ENCODE measurements around the gene FOXF1. TPM values are rescaled to one million over a fixed set of nuclear protein-coding genes. Genes with fewer than 3 reads are reported as not detected.

Gene FOXF1
- total and polyA plus RNA-seq, 9 of the 15 experiments (the other 6 are each of a cell fraction or from before 2014, with no cell fraction given), result 0.04 TPM; not detected in 8

GRCh38 chr16:86554917-86555703, 44.8 kb downstream of the FOXF1 start, which contains the start of gene MTHFSD (continued):
- TF ChIP-seq NRF1 (conservative IDR thresholded peaks at IDR 0.05 in 1 of 2, IDR thresholded peaks at IDR 0.05 in 1 of 2), result peak; percentile 98
- TF ChIP-seq STAT5A (IDR thresholded peaks at IDR 0.05; ENCODE audit: borderline replicate concordance, low read length), result no peak
- TF ChIP-seq NR2C2 (CRISPR knock-in tag; IDR thresholded peaks at IDR 0.05), result no peak
- peak; percentile 34; the same call in 1 of the 2 replicates for TF ChIP-seq NR2C2 (tag; IDR thresholded peaks at IDR 0.05)
- no peak for TF ChIP-seq ELF1 (tag; IDR thresholded peaks at IDR 0.05)
- TF ChIP-seq KLF6 (CRISPR knock-in tag; IDR thresholded peaks at IDR 0.05; ENCODE audit: borderline replicate concordance), result no peak
- peak in 1 of 2 experiments; percentile 51 for TF ChIP-seq E2F6 (IDR thresholded peaks at IDR 0.05; ENCODE audit: borderline replicate concordance in 1 of 2, extremely low read depth in 1 of 2, insufficient read depth in 1 of 2, insufficient read length in 1 of 2, low read depth in 1 of 2, low read length in 1 of 2, poor library complexity in 1 of 2, severe bottlenecking in 1 of 2)
- TF ChIP-seq E2F8 (IDR thresholded peaks at IDR 0.05; ENCODE audit: low read depth, partially characterized antibody), result peak; percentile 49
- peak; percentile 99 for TF ChIP-seq ATF1 (CRISPR knock-in tag; IDR thresholded peaks at IDR 0.05)
- TF ChIP-seq ATF1 (tag; IDR thresholded peaks at IDR 0.05), result peak; percentile 99
- peak; percentile 63 for TF ChIP-seq CCNT2 (IDR thresholded peaks at IDR 0.05; ENCODE audit: borderline replicate concordance, extremely low read depth, insufficient read length, low read depth, low read length)
- peak; percentile 83 for TF ChIP-seq RBFOX2 (IDR thresholded peaks at IDR 0.05; ENCODE audit: low read depth, low read length)
- TF ChIP-seq CREM (IDR thresholded peaks at IDR 0.05; ENCODE audit: low read depth), result peak; percentile 100
- no peak for TF ChIP-seq TCFL5 (CRISPR knock-in tag; conservative IDR thresholded peaks at IDR 0.05)
- TF ChIP-seq ASH1L (IDR thresholded peaks at IDR 0.05; ENCODE audit: borderline replicate concordance, low read depth, partially characterized antibody), result no peak
- peak; percentile 56 for TF ChIP-seq TBP (optimal IDR thresholded peaks at IDR 0.05; ENCODE audit: low read depth, low read length)
- peak; percentile 76 to 88 for TF ChIP-seq MAZ (CRISPR knock-in tag; conservative IDR thresholded peaks at IDR 0.05 in 1 of 2, IDR thresholded peaks at IDR 0.05 in 1 of 2)
- peak; percentile 50; the same call in 1 of the 2 replicates for TF ChIP-seq SP1 (CRISPR knock-in tag; IDR thresholded peaks at IDR 0.05)
- TF ChIP-seq TBL1XR1 (IDR thresholded peaks at IDR 0.05; ENCODE audit: low read length in 2 of 2), result peak in 1 of 2 experiments; percentile 94; a peak in 2 of 4 replicates
- TF ChIP-seq E2F1 (CRISPR knock-in tag; IDR thresholded peaks at IDR 0.05), result no peak
- peak; percentile 94 for TF ChIP-seq PHF8 (IDR thresholded peaks at IDR 0.05; ENCODE audit: borderline replicate concordance, low read length)

Data from K562 (cell line).